AG09309 (cell line): Measurements from ENCODE around the gene SDC1.

Experiments
- DNase-seq: peaks from one replicate; pipeline ENCODE4 v3.0.0-alpha.2; 2010; ENCODE audit warnings: low read depth
- H3K4me3 ChIP-seq: 2 replicates; pipeline ENCODE4 v1.5.1; 2011; ENCODE audit warnings: mild to moderate bottlenecking, low read depth, low read length, moderate library complexity; ENCODE audit not compliant: control insufficient read depth
- CTCF ChIP-seq: IDR thresholded peaks from 2 replicates; pipeline ENCODE4 v1.5.1; 2011; ENCODE audit warnings: mild to moderate bottlenecking, low read depth, low read length, inconsistent platforms; ENCODE audit not compliant: insufficient read depth, control insufficient read depth; ENCODE audit errors: missing control alignments

The SDC1 gene

GRCh38 chr2:20153131-20153851 lies 71.6 kb downstream of the SDC1 start:
- no peak for DNase-seq
- TF ChIP-seq CTCF: no peak
- H3K4me3 ChIP-seq: no peak overlapping the region

- no peak for TF ChIP-seq CTCF
- no peak for DNase-seq
- H3K4me3 ChIP-seq: no peak overlapping the region
These were observed 73.9 kb downstream of the SDC1 start for GRCh38 chr2:20150806-20151571.
